DND-41 (cell line): ENCODE data around the gene TJP2.

ENCODE experiments used
- EZH2 ChIP-seq: IDR thresholded peaks from 3 replicates; pipeline ENCODE4 v1.6.1; 2012; ENCODE audit warnings: borderline replicate concordance, low read depth, mild to moderate bottlenecking, moderate library complexity, low read length, inconsistent platforms; ENCODE audit not compliant: severe bottlenecking
- TF ChIP-seq, protein P1 (sequence below): IDR thresholded peaks from 2 replicates; pipeline ENCODE4 v1.5.1; 2012; ENCODE audit warnings: borderline replicate concordance, low read length, moderate library complexity, mild to moderate bottlenecking; ENCODE audit not compliant: poor library complexity, severe bottlenecking; ENCODE audit errors: extremely low read depth

DNA sequence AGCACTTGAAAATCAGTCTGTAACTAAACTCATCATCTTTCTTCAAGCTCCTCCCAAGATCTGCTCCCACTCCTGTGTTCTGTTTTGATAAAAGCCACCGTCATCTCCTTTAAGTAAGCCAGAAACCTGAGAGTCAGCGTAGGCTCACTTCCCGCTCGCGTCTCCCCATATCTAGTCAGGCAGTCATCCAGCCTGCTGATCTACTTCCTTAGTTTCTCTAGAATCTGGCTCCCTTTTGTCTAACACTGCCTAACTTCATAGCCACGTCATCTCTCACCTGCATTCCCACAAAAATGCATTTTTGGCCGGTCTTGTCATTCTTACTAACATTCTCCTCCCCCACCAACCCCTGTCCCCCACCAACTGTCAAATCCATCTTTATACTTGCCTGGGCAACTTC lies 3.0 kb upstream of the TJP2 start:
- no peak for TF ChIP-seq EZH2
- TF ChIP-seq, protein P1, sequence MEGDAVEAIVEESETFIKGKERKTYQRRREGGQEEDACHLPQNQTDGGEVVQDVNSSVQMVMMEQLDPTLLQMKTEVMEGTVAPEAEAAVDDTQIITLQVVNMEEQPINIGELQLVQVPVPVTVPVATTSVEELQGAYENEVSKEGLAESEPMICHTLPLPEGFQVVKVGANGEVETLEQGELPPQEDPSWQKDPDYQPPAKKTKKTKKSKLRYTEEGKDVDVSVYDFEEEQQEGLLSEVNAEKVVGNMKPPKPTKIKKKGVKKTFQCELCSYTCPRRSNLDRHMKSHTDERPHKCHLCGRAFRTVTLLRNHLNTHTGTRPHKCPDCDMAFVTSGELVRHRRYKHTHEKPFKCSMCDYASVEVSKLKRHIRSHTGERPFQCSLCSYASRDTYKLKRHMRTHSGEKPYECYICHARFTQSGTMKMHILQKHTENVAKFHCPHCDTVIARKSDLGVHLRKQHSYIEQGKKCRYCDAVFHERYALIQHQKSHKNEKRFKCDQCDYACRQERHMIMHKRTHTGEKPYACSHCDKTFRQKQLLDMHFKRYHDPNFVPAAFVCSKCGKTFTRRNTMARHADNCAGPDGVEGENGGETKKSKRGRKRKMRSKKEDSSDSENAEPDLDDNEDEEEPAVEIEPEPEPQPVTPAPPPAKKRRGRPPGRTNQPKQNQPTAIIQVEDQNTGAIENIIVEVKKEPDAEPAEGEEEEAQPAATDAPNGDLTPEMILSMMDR, result no peak
